HPDE6-E6E7 (cell line): ENCODE data around the gene CPNE7.
A peak's percentile ranks its signal among the peaks of the same experiment; 100 is the strongest.

Experiments
- DNase-seq: peaks from one replicate; pipeline ENCODE4 v3.0.0; 2011; ENCODE audit warnings: missing footprints; ENCODE audit errors: extremely low spot score

Gene CPNE7

GRCh38 chr16:89549007-89549700 lies 26.4 kb upstream of the CPNE7 start:
- DNase-seq = no peak

GRCh38 chr16:89550421-89551007 lies 25.0 kb upstream of the CPNE7 start:
- no peak for DNase-seq

- no peak for DNase-seq
These were observed 23.2 kb upstream of the CPNE7 start for GRCh38 chr16:89552329-89552728.

- DNase-seq = no peak
These were observed 22.6 kb upstream of the CPNE7 start for GRCh38 chr16:89552913-89553312.

- DNase-seq = no peak
These were observed 21.8 kb upstream of the CPNE7 start for GRCh38 chr16:89553733-89554132.

- no peak for DNase-seq
These were observed 21.2 kb upstream of the CPNE7 start for GRCh38 chr16:89554343-89554742.

GRCh38 chr16:89555265-89555664 lies 20.3 kb upstream of the CPNE7 start:
- no peak for DNase-seq

GRCh38 chr16:89555780-89556179 lies 19.8 kb upstream of the CPNE7 start:
- DNase-seq = no peak

- DNase-seq = no peak
These were observed 18.5 kb upstream of the CPNE7 start for GRCh38 chr16:89556750-89557689.

- DNase-seq = no peak
These were observed 17.7 kb upstream of the CPNE7 start for GRCh38 chr16:89557690-89558490.

GRCh38 chr16:89560378-89561141 lies 15.0 kb upstream of the CPNE7 start, which contains the start of gene RPL13:
RPL13 (plus strand) TSS chr16:89560682; CDS start chr16:89560960, 278 bp downstream.
- peak; percentile 93 for DNase-seq

- DNase-seq = no peak
These were observed 14.2 kb upstream of the CPNE7 start for GRCh38 chr16:89561142-89561883.

- DNase-seq = no peak
These were observed 13.5 kb upstream of the CPNE7 start for GRCh38 chr16:89561884-89562599.

GRCh38 chr16:89562939-89563338 lies 12.6 kb upstream of the CPNE7 start:
- DNase-seq = no peak

- DNase-seq = no peak
These were observed 11.7 kb upstream of the CPNE7 start for GRCh38 chr16:89563639-89564392.

- DNase-seq = no peak
These were observed 10.9 kb upstream of the CPNE7 start for GRCh38 chr16:89564476-89565255.

GRCh38 chr16:89565256-89565505 lies 10.4 kb upstream of the CPNE7 start:
- peak; percentile 54 for DNase-seq
